Astrocyte (in vitro differentiated cells and primary cell): ENCODE measurements around the gene TFF1.

Source experiments
- EZH2 ChIP-seq: IDR thresholded peaks from 2 replicates; pipeline ENCODE4 v1.6.1; 2012; ENCODE audit warnings: mild to moderate bottlenecking, low read length, inconsistent platforms; ENCODE audit not compliant: insufficient read depth
- TF ChIP-seq, protein P1 (sequence below): IDR thresholded peaks from 2 replicates; pipeline ENCODE4 v1.5.1; 2011; ENCODE audit warnings: low read depth, mild to moderate bottlenecking, inconsistent platforms, low read length, moderate library complexity; ENCODE audit not compliant: insufficient read depth

DNA sequence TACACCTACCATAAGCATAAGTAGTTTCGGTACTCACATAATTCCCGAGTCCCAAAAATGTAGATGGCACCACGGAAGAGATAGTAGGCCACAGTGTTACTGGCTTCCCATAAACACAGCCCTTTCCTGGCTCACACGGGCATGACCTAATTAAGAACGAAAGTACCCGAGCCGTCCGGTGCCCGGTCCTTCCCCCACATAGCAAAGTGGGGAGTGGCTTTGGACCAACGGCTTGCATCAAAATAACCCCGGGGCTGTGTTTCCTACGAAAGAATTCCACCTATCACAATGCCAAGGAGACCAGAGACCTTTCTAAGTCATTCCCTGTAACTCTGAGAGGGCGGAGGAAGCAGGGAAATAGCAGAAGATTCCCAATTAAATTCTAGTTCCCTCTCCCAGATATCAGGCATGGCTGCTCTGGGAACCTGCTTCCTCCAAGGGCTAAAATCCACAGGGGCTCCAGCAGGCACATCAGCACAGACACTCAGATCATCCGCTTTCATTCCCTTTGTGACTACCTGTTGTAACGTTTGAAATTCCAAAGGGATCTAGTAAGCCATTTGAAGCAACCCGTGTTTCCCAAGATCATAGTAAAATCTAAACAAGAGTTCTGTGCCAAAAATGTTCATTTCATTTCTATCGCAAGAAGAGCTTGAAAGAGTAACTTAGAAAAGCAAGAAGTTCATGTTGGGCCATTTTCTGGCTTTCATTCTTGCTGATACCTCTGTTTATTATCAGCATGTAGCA is 29.7 kb upstream of the TFF1 start, which contains the start of gene TMPRSS3:
- TF ChIP-seq, protein P1, sequence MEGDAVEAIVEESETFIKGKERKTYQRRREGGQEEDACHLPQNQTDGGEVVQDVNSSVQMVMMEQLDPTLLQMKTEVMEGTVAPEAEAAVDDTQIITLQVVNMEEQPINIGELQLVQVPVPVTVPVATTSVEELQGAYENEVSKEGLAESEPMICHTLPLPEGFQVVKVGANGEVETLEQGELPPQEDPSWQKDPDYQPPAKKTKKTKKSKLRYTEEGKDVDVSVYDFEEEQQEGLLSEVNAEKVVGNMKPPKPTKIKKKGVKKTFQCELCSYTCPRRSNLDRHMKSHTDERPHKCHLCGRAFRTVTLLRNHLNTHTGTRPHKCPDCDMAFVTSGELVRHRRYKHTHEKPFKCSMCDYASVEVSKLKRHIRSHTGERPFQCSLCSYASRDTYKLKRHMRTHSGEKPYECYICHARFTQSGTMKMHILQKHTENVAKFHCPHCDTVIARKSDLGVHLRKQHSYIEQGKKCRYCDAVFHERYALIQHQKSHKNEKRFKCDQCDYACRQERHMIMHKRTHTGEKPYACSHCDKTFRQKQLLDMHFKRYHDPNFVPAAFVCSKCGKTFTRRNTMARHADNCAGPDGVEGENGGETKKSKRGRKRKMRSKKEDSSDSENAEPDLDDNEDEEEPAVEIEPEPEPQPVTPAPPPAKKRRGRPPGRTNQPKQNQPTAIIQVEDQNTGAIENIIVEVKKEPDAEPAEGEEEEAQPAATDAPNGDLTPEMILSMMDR: no peak
- TF ChIP-seq EZH2: no peak
